OCI-LY3 (cell line): ENCODE data around the gene ABCD3.

Source experiments
- CTCF ChIP-seq: fragments of 200-600, 300-600 bp; sonication (generic); IDR thresholded peaks from 2 replicates; pipeline ENCODE4 v1.5.1; 2014; ENCODE audit warnings: antibody characterized with exemption, low read length, low read depth
- EZH2phosphoT487 ChIP-seq: fragments of 200-600 bp; shearing (Covaris generic); IDR thresholded peaks from 2 replicates; pipeline ENCODE4 v1.6.1; 2018; ENCODE audit warnings: antibody characterized with exemption, mixed run types, low read depth

GRCh38 chr1:94553323-94553730 is 135.1 kb downstream of the ABCD3 start:
- TF ChIP-seq CTCF (no peak), EZH2phosphoT487 (no peak)
